GM12872 (cell line): ENCODE results near the gene CSMD2.

Source experiments
- TF ChIP-seq, protein P1 (sequence below): IDR thresholded peaks from 3 replicates; pipeline ENCODE4 v1.5.1; 2011; ENCODE audit warnings: low read depth, mild to moderate bottlenecking, low read length, moderate library complexity; ENCODE audit not compliant: insufficient read depth

CSMD2 gene

DNA sequence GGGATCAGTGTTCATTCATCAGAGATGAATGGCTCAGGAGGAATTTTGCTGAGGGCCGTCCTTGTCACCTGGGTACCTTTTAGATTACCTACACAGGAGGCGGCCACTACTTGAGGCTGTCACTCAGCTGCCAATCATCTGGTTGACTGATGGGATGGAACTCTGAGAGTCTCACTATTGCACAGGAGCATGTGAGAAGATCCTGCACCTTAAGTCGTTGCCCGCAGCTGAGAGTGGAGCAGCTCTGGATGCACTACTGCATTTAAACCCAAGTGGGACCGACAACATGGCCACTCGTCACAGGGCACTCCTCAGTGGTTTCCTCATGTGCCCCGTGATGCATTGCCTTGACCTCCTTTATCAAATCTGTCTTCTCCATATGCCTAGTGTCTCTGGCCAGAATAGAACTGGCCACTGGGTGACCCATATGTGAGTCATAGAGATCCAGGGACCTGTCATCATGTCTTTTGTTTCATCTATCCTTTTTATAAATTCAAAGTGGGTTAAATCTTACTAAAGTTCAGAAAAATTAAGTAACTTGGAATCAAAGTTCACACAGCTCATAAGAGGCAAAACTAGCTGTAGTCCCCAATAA is 527.1 kb downstream of the CSMD2 start:
- TF ChIP-seq, protein P1, sequence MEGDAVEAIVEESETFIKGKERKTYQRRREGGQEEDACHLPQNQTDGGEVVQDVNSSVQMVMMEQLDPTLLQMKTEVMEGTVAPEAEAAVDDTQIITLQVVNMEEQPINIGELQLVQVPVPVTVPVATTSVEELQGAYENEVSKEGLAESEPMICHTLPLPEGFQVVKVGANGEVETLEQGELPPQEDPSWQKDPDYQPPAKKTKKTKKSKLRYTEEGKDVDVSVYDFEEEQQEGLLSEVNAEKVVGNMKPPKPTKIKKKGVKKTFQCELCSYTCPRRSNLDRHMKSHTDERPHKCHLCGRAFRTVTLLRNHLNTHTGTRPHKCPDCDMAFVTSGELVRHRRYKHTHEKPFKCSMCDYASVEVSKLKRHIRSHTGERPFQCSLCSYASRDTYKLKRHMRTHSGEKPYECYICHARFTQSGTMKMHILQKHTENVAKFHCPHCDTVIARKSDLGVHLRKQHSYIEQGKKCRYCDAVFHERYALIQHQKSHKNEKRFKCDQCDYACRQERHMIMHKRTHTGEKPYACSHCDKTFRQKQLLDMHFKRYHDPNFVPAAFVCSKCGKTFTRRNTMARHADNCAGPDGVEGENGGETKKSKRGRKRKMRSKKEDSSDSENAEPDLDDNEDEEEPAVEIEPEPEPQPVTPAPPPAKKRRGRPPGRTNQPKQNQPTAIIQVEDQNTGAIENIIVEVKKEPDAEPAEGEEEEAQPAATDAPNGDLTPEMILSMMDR, result no peak

DNA sequence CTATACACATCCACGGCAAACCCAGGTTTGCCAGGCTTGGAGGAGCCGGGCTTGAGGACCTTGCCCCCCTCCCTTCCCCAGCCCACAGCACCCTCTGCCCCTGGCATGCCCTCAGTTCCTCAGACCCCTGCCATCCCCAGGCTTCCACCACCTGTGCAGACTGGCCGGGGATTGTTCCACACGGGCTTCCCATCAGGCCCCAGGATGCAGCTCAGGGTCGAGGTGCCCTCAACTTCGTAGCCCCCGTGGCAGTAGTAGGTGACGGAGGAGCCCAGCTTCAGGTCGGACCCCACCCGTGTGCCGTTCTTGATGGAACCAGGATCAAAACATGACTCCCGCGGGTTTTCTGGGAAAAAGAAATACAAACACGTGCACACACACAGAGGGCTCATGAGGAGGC is 528.8 kb downstream of the CSMD2 start:
- TF ChIP-seq, protein P1, result no peak

DNA sequence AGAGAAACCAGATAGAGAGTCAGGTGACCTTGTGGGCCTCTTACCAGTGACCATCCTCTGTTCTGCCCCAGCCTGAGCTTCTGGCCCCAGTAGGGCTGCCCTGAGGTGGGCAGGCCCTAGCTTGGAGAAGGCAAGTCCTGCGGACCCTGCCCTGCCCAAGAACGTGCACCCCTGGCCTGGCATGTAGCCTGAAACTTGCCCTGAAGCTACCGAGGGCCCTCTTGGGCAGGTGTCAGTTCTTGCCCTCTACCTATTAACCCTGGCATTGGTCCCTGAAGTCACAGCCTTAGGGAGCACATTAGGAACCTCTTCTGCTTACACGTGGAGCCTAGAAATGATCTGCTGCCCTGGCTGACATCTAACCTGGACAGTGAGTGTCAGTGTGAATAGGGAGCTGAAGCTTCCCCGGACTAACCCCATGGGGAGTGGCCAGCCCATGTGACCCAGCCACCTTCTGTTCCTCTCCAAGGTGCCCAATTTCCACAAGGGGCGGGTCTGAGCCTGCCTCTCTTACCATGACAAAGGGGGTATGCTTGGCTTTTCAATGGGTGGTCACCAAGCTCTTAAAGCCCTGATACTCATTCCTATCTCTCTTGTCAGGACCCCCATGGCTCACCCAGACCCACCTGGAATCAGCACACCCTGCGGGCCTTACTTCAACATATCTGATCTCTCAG is 529.6 kb downstream of the CSMD2 start:
- TF ChIP-seq, protein P1, result no peak

DNA sequence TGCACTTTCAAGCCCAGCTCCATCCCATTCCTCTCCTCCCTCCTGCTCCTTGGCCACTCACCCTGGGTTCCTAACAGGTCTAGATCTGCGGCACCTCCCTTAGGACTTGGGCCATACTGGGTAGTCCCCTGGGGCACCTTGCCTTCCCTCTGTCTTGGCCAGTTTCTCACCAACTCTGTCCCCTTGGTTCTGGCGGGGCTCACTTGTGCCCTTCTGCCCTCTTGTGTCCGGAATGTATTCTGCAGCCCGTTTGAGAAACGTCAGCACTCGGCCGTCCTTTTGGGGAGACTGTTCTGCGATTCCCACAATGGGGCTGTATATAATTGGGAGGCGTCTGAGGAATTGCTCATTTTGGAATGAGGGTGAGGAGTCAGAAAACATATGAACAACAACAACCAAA is 530.2 kb downstream of the CSMD2 start:
- TF ChIP-seq, protein P1, result peak; percentile 64

DNA sequence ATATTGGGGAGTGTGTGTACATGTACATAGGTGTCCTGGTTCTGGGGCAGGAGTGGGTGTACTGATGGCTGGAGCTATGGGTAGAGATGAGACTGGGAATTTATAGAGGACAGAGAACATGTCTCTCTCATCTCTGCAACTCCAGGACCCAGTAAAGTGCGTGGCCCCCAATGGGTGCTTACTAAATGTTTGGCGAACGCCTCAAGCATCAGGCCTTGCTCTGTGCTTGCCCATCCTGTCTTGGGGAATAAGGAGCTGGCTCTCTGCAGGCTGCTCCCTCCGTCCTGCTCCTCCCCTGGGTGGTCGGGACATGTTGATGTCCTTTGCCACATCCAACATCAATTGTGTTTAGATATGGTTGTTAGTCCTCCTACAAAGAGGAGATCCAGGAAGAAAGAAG is 530.9 kb downstream of the CSMD2 start:
- TF ChIP-seq, protein P1, result no peak

DNA sequence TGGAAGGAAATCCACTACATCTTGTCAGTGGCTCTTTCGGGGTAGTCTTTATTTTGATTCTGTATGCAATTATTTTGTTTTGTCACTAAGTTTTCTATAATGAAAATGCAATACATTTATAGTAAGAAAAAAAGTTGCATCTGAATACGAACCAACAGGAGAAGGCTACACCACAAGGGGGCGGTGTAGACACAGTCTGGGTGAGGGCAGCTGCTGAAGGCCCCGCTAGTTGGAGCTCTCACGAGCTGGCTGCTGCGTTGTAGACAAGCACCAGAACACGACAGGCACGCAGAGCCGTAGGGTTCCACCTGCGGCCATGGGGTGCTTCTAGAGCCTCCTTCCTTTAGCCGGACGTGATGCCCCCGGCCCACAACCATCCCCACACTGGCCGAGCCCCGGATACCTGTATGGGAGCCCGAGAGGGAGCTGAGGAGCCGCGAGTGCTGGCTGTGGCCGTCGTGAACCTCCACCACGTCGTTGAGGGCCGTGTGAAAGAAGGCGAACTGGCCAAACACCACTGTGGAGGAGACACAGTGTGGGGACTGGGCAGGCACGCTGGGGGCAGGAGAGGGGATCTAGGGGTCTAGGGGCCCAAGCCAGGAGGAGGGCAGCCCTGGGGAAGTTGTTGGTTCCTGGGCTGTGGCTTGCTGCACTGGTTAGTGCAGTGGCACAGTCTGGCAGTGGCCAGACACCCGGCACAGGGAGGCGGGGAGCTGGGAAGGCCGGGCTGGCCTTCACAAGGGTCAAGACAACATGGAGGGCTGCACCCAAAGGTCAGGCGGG is 531.8 kb downstream of the CSMD2 start:
- TF ChIP-seq, protein P1, result peak; percentile 99

DNA sequence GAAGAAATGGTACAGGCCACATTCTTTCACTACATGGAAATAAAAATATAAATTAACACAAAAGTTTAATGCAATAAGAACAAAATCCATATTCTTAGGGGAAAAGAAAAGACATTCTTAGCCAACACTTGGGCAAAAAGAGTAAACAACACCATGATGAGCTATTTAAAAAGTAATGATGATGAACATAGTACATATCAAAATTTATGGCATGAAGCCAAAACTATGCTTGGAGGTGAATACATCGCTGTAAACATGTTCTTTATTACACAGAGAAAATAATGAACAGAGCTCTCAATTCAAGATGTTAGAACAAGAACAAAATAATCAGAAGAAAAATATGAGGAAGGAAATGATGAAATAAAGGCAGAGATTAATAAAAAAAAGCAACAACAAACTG is 534.3 kb downstream of the CSMD2 start:
- TF ChIP-seq, protein P1, result no peak
